HEK293T (cell line): Measurements from ENCODE around the gene SULT1A2.

Source experiments
- ARNT ChIP-seq: fragments of 450-650 bp; IDR thresholded peaks from 2 replicates; pipeline ENCODE4 v1.6.1; 2017; ENCODE audit warnings: mild to moderate bottlenecking
- BHLHE40 ChIP-seq: fragments of 450-650 bp; IDR thresholded peaks from 2 replicates; pipeline ENCODE4 v1.6.1; 2016; ENCODE audit warnings: mild to moderate bottlenecking, moderate library complexity, borderline replicate concordance
- ELF4 ChIP-seq: fragments of 450-650 bp; IDR thresholded peaks from 2 replicates; pipeline ENCODE4 v1.6.1; 2017; ENCODE audit warnings: antibody characterized with exemption
- FOXA1 ChIP-seq: fragments of 450-650 bp; IDR thresholded peaks from 2 replicates; pipeline ENCODE4 v1.6.1; 2016; ENCODE audit warnings: mild to moderate bottlenecking
- FOXM1 ChIP-seq: fragments of 450-650 bp; IDR thresholded peaks from 2 replicates; pipeline ENCODE4 v1.6.1; 2017; ENCODE audit warnings: mild to moderate bottlenecking, borderline replicate concordance
- LEF1 ChIP-seq: fragments of 450-650 bp; IDR thresholded peaks from 2 replicates; pipeline ENCODE4 v1.6.1; 2017; ENCODE audit warnings: mild to moderate bottlenecking, borderline replicate concordance
- SP1 ChIP-seq: fragments of 450-650 bp; IDR thresholded peaks from 2 replicates; pipeline ENCODE4 v1.6.1; 2017

DNA sequence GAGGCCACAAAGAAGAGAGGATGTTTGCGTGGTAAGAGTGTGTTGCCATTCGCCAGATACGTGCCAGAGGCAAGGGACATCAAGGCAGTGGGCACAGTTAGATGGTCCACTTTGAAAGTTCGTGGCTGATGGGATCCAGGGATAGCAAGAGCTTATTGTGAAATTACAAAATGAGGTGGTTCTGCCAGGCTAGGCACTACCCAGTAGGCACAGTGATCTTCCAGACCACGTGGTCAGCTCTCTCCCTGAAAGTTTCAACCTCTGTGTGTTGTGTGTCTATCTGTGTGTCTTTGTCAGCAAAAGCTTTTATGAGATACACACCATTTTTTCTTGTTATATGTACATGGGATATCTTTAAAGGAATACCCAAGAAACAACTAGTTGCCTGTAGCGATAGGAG, 33.6 kb downstream of the SULT1A2 start:
- TF ChIP-seq BHLHE40 (no peak), SP1 (no peak), LEF1 (no peak), ELF4 (no peak), FOXM1 (no peak), FOXA1 (no peak), ARNT (no peak)
